Medulla oblongata (tissue), 1 donor: ENCODE data around the gene RORB.

ENCODE experiments used
- DNase-seq: peaks from one replicate; pipeline ENCODE4 v3.0.0-alpha.2; 2015; ENCODE audit errors: extremely low spot score

The RORB gene

GRCh38 chr9:74496819-74497747, at the start of gene RORB:
TSS of gene RORB (plus strand) at chr9:74497335. CDS start at chr9:74497977, 642 bp downstream.
- DNase-seq, result peak; percentile 88

- no peak for DNase-seq
Observed at GRCh38 chr9:74447451-74448193, 49.5 kb upstream of the RORB start.

GRCh38 chr9:74449060-74449459, 48.1 kb upstream of the RORB start:
- no peak for DNase-seq

- no peak for DNase-seq
Observed at GRCh38 chr9:74458832-74459231, 38.3 kb upstream of the RORB start.

- no peak for DNase-seq
Observed at GRCh38 chr9:74463825-74464224, 33.3 kb upstream of the RORB start.

GRCh38 chr9:74478606-74479005, 18.5 kb upstream of the RORB start:
- DNase-seq, result no peak

GRCh38 chr9:74479711-74480110, 17.4 kb upstream of the RORB start:
- no peak for DNase-seq

- DNase-seq, result no peak
Observed at GRCh38 chr9:74487395-74487794, 9.7 kb upstream of the RORB start.

GRCh38 chr9:74493512-74493911, 3.6 kb upstream of the RORB start:
- no peak for DNase-seq

GRCh38 chr9:74494490-74494889, 2.6 kb upstream of the RORB start:
- DNase-seq, result no peak

GRCh38 chr9:74496406-74496805, 729 bp upstream of the RORB start:
- DNase-seq, result no peak

- DNase-seq, result peak; percentile 38
Observed at GRCh38 chr9:74497748-74498620, 849 bp downstream of the RORB start.

- no peak for DNase-seq
Observed at GRCh38 chr9:74498621-74499095, 1.5 kb downstream of the RORB start.

GRCh38 chr9:74499111-74499601, 2.0 kb downstream of the RORB start:
- no peak for DNase-seq

GRCh38 chr9:74499770-74500583, 2.8 kb downstream of the RORB start:
- DNase-seq, result no peak

- no peak for DNase-seq
Observed at GRCh38 chr9:74500584-74500924, 3.4 kb downstream of the RORB start.

GRCh38 chr9:74501570-74501969, 4.4 kb downstream of the RORB start:
- no peak for DNase-seq

GRCh38 chr9:74503219-74503618, 6.1 kb downstream of the RORB start:
- no peak for DNase-seq

- DNase-seq, result no peak
Observed at GRCh38 chr9:74503666-74504065, 6.5 kb downstream of the RORB start.

- DNase-seq, result no peak
Observed at GRCh38 chr9:74511333-74511732, 14.2 kb downstream of the RORB start.

- DNase-seq, result no peak
Observed at GRCh38 chr9:74512416-74512815, 15.3 kb downstream of the RORB start.
